Heart left ventricle (tissue), 16 donors: ENCODE results near the gene CYP4F22. TPM values are rescaled to one million over a fixed set of nuclear protein-coding genes. Genes with fewer than 3 reads are reported as not detected.

Source experiments
- ATAC-seq, 4 donors: fragments of 200-7000 bp; cut with Tn5 transposase; one replicate each; pipeline ENCODE4 v1.9.1; 2020 to 2022; ENCODE audit warnings: moderate library complexity in 4 of 4, mild to moderate bottlenecking in 3 of 4, moderate number of reproducible peaks in 1 of 4
- DNase-seq, 5 donors: peaks; one replicate each; pipeline ENCODE4 v3.0.0-alpha.2; 2020
- H3K27ac ChIP-seq, 12 donors: fragments of 200-600 bp; sonication (generic) in 4 of 12; one replicate each; pipeline versions ENCODE4 v1.5.0 to v1.8.0; 2016 to 2022; ENCODE audit warnings: mild to moderate bottlenecking in 2 of 12
- H3K27me3 ChIP-seq, 9 donors: fragments of 200-600 bp; sonication (generic) in 2 of 9; one replicate each; pipeline versions ENCODE4 v1.5.1 to v1.8.0; 2016 to 2022; ENCODE audit warnings: mild to moderate bottlenecking in 3 of 9
- H3K36me3 ChIP-seq, 9 donors: fragments of 200-600 bp; sonication (generic) in 2 of 9; one replicate each; pipeline versions ENCODE4 v1.5.0 to v1.8.0; 2018 to 2022; ENCODE audit warnings: mild to moderate bottlenecking in 2 of 9
- H3K4me1 ChIP-seq, 12 donors: fragments of 200-600 bp; sonication (generic) in 4 of 12; one replicate each; pipeline versions ENCODE4 v1.5.0 to v1.8.0; 2016 to 2022; ENCODE audit warnings: mild to moderate bottlenecking in 3 of 12
- H3K4me3 ChIP-seq, 12 donors: fragments of 200-600 bp; sonication (generic) in 4 of 12; one replicate each; pipeline versions ENCODE4 v1.5.0 to v1.8.0; 2017 to 2022; ENCODE audit warnings: mild to moderate bottlenecking in 9 of 12, moderate library complexity in 4 of 12
- H3K9me3 ChIP-seq, 12 donors: fragments of 200-600 bp; sonication (generic) in 4 of 12; one replicate each; pipeline versions ENCODE4 v1.5.0 to v1.8.0; 2016 to 2022; ENCODE audit warnings: mild to moderate bottlenecking in 1 of 12
- POLR2A ChIP-seq, 2 donors: fragments of 450-650 bp; IDR thresholded peaks; one replicate each; pipeline ENCODE4 v1.6.1; 2017; ENCODE audit warnings: antibody characterized with exemption in 2 of 2, mild to moderate bottlenecking in 2 of 2, moderate library complexity in 2 of 2
- WGBS, 4 donors: extraction: QIAGEN DNeasy Blood & Tissue Kit in 2 of 4; methylation state at CpG; one replicate each; pipeline versions ENCODE4 v1.1.5 to v1.1.7; 2013 to 2018; 5-methylcytosine and 5-hydroxymethylcytosine counted together
- intact Hi-C, 10 donors: fragments of 100-400 bp; cut with DNase I; formaldehyde crosslinking; loops; one replicate each; pipeline versions ENCODE4 v1.11.1 to v1.14.2; 2022
- polyA plus RNA-seq, 2 donors: library from polyadenylated mRNA; stranded (reverse); fragments of 200-250 nt; gene quantifications; one replicate each; pipeline ENCODE4 v1.2.3, GENCODE V29; 2013
- total RNA-seq, 9 donors: library from RNA; depleted of rRNA in 2 of 9; stranded (reverse); fragments of >200 nt in 2 of 9; fragmentation: NEBNext Ultra II Directional in 3 of 9; extraction: Animal tissue kit (Norgen Biotek cat#: 25700) in 3 of 9; gene quantifications; one replicate each; pipeline versions ENCODE4 v1.1.0 to v1.2.4, GENCODE V29; 2016 to 2023
- TF ChIP-seq, protein P1 (sequence below), 12 donors: fragments of 200-600 bp; sonication (generic) in 4 of 12; IDR thresholded peaks; one replicate each; pipeline versions ENCODE4 v1.5.0 to v1.8.0; 2018 to 2022; ENCODE audit warnings: antibody characterized with exemption in 12 of 12, mild to moderate bottlenecking in 5 of 12
- donor health status: ischemic (EF 13 %, LVEDD 7.1; RV severe dilation, severe dysfunction).
- donor health status: healthy with polysubstance abuse.
- donor health status: DM: no; HTN: yes; CAD: no.
- donor health status: DM: no; HTN: no; CAD: no.
- donor health status: ischemic (EF 25% LVEDD 6.9; RV normal size, moderate dysfunction).
- donor health status: ischemic (EF 25% LVEDD 5.7; RV mildly dilated, moderate dysfunction).
- donor health status: healthy.
- donor health status: DM: yes; HTN: yes; CAD: no.
- donor health status: ischemic (EF 35%, LVEDD 5.7; RV mildly dilated, moderate dysfunction).
- donor health status: nonischemic (EF 11% LVEDD 7.7; RV severe dilation, severe dysfunction).
- donor health status: DM: yes; HTN: yes; CAD: no.
- donor health status: PGD.
- donor health status: ischemic (EF 29% LVEDD 5.4; RV normal size, mild dysfunction).
- donor health status: nonischemic (EF 23%, LVEDD 6.1; RV moderate dilation, normal function).

The CYP4F22 gene
- total and polyA plus RNA-seq, 11 donors = 0.29 TPM; not detected in 10

DNA sequence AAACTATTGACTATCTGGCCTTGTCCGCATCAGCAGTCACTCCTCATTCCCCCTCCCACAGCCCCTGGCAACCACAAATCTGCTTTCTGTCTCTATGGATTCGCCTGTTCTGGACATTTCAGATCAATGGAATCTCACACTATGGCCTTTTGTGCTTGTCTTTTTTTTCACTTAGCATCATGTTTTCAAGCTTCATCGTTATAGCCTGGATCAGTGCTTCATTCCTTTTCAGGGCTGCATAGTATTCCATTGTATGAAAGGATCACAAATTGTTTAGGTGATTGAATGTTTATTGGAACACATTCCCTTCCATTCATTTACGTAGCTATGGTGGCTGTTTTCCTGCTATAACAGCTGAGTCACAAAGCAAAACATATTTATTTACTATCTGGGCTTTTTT, 21.3 kb upstream of the CYP4F22 start:
- 86 to 95% (median 93%) methylated on average over 4 of the region's 4 CpGs for WGBS, 4 donors
- no peak for ATAC-seq
- intact Hi-C loops = loop anchor here in 1 of 10 donors (10.0 kb wide), 1 partner anchor 68 kb away; no protein-coding TSS in a partner anchor

DNA sequence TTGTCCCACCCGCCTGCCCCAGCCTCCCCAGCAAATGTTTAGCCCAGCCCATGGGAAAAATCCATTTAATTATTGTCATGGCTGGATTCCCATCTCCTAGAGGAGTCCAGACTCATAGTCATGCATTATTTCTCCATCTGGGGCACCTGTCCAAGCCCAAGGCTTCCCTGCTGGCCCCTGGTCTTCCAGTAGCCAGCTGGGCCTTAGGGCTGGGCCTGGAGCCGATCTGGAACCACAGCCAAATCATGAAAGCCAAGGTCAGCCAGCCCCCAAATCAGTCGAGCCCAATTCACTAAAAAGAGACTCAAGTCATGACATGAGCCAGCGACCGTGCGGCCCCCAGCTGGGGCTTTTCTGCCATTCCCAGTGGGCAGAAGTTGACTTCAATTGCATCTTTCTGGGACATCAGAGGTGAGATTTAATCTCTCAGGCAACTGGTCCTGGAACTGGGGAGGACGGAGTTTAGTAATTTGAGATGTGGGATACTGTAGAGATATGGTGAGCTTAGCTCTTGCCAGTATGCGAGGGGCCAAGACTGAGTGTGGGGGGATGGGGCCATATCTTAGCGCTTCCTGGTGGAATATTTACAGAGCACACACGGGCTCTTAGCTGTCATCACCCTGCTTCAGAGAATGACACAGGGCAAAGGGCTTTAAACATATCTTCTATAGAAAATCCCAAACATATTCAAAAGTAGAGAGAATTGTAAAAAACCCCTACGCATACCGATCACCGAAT, 19.7 kb upstream of the CYP4F22 start:
- H3K27ac ChIP-seq = no peak overlapping the region
- no peak overlapping the region for H3K4me3 ChIP-seq
- intact Hi-C loops = loop anchor here in 1 of 10 donors (10.0 kb wide), 1 partner anchor 66 kb away; no protein-coding TSS in a partner anchor
- peaks cover 0 to 3% (median 0%) of the 10 kb centered on the region in 12 donors for H3K9me3 ChIP-seq
- TF ChIP-seq, protein P1, sequence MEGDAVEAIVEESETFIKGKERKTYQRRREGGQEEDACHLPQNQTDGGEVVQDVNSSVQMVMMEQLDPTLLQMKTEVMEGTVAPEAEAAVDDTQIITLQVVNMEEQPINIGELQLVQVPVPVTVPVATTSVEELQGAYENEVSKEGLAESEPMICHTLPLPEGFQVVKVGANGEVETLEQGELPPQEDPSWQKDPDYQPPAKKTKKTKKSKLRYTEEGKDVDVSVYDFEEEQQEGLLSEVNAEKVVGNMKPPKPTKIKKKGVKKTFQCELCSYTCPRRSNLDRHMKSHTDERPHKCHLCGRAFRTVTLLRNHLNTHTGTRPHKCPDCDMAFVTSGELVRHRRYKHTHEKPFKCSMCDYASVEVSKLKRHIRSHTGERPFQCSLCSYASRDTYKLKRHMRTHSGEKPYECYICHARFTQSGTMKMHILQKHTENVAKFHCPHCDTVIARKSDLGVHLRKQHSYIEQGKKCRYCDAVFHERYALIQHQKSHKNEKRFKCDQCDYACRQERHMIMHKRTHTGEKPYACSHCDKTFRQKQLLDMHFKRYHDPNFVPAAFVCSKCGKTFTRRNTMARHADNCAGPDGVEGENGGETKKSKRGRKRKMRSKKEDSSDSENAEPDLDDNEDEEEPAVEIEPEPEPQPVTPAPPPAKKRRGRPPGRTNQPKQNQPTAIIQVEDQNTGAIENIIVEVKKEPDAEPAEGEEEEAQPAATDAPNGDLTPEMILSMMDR (IDR thresholded peaks at IDR 0.05) = no peak
- TF ChIP-seq POLR2A (IDR thresholded peaks at IDR 0.05) = no peak
- DNase-seq (peak in 3 of 5 donors; percentile 43 to 73 (median 64)), ATAC-seq (peak in 3 of 4 donors; percentile 34 to 89 (median 73))
- WGBS, 4 donors = 38 to 59% (median 49%) methylated on average over 13 of the region's 13 CpGs
- no peaks in the 10 kb centered on the region for H3K27me3 ChIP-seq
- H3K36me3 ChIP-seq = no peaks in the 10 kb centered on the region
- no peaks in the 10 kb centered on the region for H3K4me1 ChIP-seq

More for the DNA sequence above, 21.3 kb upstream of the CYP4F22 start:
- no peak overlapping the region for H3K27ac ChIP-seq
- peaks cover 0 to 3% (median 0%) of the 10 kb centered on the region in 12 donors for H3K9me3 ChIP-seq
- TF ChIP-seq, protein P1 (IDR thresholded peaks at IDR 0.05) = no peak
- no peak for TF ChIP-seq POLR2A (IDR thresholded peaks at IDR 0.05)
- no peak overlapping the region for H3K4me3 ChIP-seq
- no peaks in the 10 kb centered on the region for H3K4me1 ChIP-seq
- DNase-seq = no peak
- H3K27me3 ChIP-seq = no peaks in the 10 kb centered on the region
- H3K36me3 ChIP-seq = no peaks in the 10 kb centered on the region

DNA sequence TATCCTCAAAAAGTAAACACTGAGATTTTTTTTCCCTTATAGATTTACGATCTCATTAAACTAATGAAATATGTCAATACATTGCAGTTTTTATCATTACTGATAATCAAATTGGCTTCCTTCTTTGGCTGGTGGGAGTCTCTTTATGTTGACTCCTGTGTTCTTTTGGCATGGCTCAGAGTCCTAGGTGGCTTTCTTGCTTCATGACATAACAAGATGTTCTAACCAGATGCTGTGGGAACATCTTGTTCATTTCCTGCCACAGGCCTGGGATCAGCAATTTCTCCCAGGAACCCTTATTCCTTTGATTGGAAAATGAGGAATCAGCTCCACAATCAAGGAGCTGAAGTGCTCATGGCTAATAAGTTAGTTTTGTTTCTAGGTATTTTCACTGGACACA, 13.2 kb upstream of the CYP4F22 start:
- Histone ChIP-seq H3K4me1 (no peaks in the 10 kb centered on the region), H3K27ac (no peak overlapping the region), H3K27me3 (peaks cover 0 to 8% (median 0%) of the 10 kb centered on the region in 9 donors), H3K4me3 (no peak overlapping the region), H3K36me3 (no peaks in the 10 kb centered on the region), H3K9me3 (peaks cover 0 to 4% (median 0%) of the 10 kb centered on the region in 12 donors)
- intact Hi-C loops = no loop called here
- 67 to 83% (median 81%) methylated on average over 1 of the region's 1 CpG for WGBS, 4 donors
- ATAC-seq (no peak), DNase-seq (no peak)
- TF ChIP-seq, protein P1 (IDR thresholded peaks at IDR 0.05) = no peak
- no peak for TF ChIP-seq POLR2A (IDR thresholded peaks at IDR 0.05)

DNA sequence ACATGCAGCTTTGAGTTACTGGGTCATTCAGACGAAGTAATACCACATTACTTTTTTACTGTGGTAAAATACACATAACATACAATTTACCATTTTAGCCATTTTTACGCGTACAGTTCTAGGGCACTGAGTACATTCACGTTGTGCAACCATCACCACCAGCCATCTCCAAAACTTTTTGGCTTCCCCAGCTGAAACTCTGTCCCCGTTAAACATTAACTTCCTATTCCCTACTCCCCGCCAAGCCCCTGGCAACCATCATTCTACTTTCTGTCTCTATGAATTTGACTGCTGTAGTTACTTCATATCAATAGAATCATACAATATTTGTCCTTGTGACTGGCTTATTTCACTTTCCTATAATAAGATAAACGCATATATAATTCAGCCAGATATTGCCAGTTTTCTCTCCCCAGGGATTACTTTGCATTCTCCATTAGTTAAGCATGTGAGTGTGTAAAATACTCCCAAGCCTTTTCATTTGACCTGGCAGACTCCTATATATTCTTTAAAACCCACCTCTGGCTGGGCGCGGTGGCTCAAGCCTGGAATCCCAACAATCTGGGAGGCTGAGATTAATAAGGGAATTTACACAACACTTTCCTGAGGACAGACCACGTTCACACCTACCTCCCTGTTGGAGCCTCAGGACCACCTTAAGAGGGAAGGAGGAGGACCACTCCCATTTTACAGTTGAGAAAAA, 10.0 kb upstream of the CYP4F22 start:
- Histone ChIP-seq H3K4me1 (no peaks in the 10 kb centered on the region), H3K27ac (no peak overlapping the region), H3K4me3 (no peak overlapping the region), H3K9me3 (peaks cover 0 to 4% (median 0%) of the 10 kb centered on the region in 12 donors), H3K27me3 (peaks cover 0 to 19% (median 0%) of the 10 kb centered on the region in 9 donors), H3K36me3 (no peaks in the 10 kb centered on the region)
- intact Hi-C loops = no loop called here
- WGBS, 4 donors = 75 to 79% (median 77%) methylated on average over 10 of the region's 10 CpGs
- no peak for TF ChIP-seq POLR2A (IDR thresholded peaks at IDR 0.05)
- TF ChIP-seq, protein P1 (IDR thresholded peaks at IDR 0.05) = no peak
- ATAC-seq = no peak
- no peak for DNase-seq
